K562 (cell line): ENCODE measurements around the gene ITK.

Experiments
- CTCF ChIP-seq, 3 experiments: IDR thresholded peaks in 2 of 3; conservative IDR thresholded peaks in 1 of 3; 2 replicates each; pipeline ENCODE4 v1.5.1; 2011 to 2012; ENCODE audit warnings: low read length in 3 of 3, mild to moderate bottlenecking in 3 of 3, control low read depth in 2 of 3, improper control_type of control experiment in 1 of 3, inconsistent platforms in 1 of 3, low read depth in 1 of 3, mixed read lengths in 1 of 3, moderate library complexity in 1 of 3; ENCODE audit not compliant: insufficient read depth in 2 of 3
- DPF2 ChIP-seq: fragments of 450-650 bp; IDR thresholded peaks from 2 replicates; pipeline ENCODE4 v1.6.1; 2016
- GABPA ChIP-seq: fragments of 200-800 bp; sonication (Bioruptor generic); conservative IDR thresholded peaks from 2 replicates; pipeline ENCODE4 v1.6.1; 2016; ENCODE audit warnings: low read depth, missing genetic modification characterization, missing compliant biosample characterization
- POLR2A ChIP-seq: fragments of 450-650 bp; conservative IDR thresholded peaks from 2 replicates; pipeline ENCODE4 v1.6.1; 2016

- TF ChIP-seq DPF2 (no peak), POLR2A (no peak), CTCF (IDR thresholded peaks at IDR 0.05 in 2 of 3, conservative IDR thresholded peaks at IDR 0.05 in 1 of 3; ENCODE audit: insufficient read depth in 2 of 3, low read depth in 1 of 3, low read length in 3 of 3) (no peak), GABPA (no peak)
These were observed 108.7 kb downstream of the ITK start for GRCh38 chr5:157289164-157289819.
